Measurements from ENCODE around the gene TMEM39A.

Gene TMEM39A

DNA sequence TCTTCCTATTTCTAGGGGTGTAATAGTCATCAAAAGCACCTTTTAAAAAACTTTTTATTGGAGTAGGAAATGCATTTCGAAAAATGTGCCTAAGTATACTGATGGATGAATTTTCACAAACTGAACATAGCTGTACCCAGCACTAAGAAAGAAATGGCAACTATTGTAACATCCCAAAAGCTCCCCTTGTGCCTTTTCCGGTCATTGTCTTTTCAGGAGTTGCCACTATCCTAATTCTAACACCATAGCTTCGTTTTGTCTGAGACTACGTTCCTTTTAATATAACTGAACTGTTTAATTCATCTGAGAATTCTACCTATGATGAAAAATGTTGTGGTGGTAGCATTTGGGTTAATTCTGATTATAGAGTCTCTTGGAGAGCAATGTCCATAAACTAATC lies 36.9 kb upstream of the TMEM39A start:
- no peak for DNase-seq (ENCODE audit: low read depth)
- no peak overlapping the region for H3K4me3 ChIP-seq (ENCODE audit: low read depth, low read length)
- TF ChIP-seq, protein P1, sequence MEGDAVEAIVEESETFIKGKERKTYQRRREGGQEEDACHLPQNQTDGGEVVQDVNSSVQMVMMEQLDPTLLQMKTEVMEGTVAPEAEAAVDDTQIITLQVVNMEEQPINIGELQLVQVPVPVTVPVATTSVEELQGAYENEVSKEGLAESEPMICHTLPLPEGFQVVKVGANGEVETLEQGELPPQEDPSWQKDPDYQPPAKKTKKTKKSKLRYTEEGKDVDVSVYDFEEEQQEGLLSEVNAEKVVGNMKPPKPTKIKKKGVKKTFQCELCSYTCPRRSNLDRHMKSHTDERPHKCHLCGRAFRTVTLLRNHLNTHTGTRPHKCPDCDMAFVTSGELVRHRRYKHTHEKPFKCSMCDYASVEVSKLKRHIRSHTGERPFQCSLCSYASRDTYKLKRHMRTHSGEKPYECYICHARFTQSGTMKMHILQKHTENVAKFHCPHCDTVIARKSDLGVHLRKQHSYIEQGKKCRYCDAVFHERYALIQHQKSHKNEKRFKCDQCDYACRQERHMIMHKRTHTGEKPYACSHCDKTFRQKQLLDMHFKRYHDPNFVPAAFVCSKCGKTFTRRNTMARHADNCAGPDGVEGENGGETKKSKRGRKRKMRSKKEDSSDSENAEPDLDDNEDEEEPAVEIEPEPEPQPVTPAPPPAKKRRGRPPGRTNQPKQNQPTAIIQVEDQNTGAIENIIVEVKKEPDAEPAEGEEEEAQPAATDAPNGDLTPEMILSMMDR (IDR thresholded peaks at IDR 0.05; ENCODE audit: low read depth, low read length, missing control alignments), result no peak
- in situ Hi-C loops (cut with HindIII; ENCODE audit: low sequenced_read_pairs), result no loop called here

DNA sequence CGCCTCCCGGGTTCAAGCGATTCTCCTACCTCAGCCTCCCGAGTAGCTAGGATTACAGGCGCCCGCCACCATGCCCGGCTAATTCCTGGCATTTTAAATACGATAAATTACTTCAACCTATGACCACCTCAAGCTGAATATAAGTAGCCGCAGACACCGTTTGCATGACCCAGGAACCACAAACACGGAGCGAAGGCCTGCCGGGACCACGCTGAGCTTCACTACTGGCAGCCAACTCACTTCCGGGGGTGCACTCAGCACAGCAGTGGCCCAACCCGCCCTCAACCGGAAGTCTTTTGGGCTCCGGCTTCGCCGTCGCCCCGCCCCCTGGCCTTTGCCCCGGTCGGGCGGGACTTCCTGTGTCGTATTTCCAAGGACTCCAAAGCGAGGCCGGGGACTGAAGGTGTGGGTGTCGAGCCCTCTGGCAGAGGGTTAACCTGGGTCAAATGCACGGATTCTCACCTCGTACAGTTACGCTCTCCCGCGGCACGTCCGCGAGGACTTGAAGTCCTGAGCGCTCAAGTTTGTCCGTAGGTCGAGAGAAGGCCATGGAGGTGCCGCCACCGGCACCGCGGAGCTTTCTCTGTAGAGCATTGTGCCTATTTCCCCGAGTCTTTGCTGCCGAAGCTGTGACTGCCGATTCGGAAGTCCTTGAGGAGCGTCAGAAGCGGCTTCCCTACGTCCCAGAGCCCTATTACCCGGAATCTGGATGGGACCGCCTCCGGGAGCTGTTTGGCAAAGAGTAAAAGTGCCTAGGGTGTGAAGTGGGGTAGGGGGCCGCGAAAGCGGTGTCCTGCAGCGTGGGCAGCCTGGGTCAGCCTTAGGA lies 35.0 kb upstream of the TMEM39A start, which contains the start of gene TIMMDC1:
TSS of gene TIMMDC1 (plus strand) at position 362 of the 826 bp plus-strand sequence. CDS start at position 549, 187 bp downstream.
- DNase-seq (ENCODE audit: low read depth), result peak; percentile 84
- TF ChIP-seq, protein P1 (IDR thresholded peaks at IDR 0.05; ENCODE audit: low read depth, low read length, missing control alignments), result no peak
- in situ Hi-C loops (cut with HindIII; ENCODE audit: low sequenced_read_pairs), result no loop called here
- peak within 1 kb of the TSS; percentile 91 for H3K4me3 ChIP-seq (ENCODE audit: low read depth, low read length)

DNA sequence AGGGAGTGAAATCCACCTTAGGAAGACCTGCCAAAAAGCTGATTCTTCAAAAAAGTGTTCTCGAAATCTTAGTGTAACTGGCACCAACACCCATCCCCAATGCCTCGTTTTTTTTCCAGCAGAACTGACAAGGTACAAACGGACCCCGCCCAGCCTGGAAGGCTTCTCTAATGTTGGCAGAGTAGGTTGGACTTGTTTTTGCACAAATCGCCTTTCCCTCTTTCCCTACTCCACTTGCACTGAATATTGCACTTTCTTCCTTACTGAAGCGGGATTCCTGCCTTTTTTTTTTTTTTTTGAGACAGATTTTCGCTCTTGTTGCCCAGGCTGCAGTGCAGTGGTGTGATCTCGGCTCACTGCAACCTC lies 34.4 kb upstream of the TMEM39A start:
- peak overlapping the region; percentile 91 for H3K4me3 ChIP-seq (ENCODE audit: low read depth, low read length)
- peak; percentile 8 for DNase-seq (ENCODE audit: low read depth)
- in situ Hi-C loops (cut with HindIII; ENCODE audit: low sequenced_read_pairs), result no loop called here
- TF ChIP-seq, protein P1 (IDR thresholded peaks at IDR 0.05; ENCODE audit: low read depth, low read length, missing control alignments), result no peak

DNA sequence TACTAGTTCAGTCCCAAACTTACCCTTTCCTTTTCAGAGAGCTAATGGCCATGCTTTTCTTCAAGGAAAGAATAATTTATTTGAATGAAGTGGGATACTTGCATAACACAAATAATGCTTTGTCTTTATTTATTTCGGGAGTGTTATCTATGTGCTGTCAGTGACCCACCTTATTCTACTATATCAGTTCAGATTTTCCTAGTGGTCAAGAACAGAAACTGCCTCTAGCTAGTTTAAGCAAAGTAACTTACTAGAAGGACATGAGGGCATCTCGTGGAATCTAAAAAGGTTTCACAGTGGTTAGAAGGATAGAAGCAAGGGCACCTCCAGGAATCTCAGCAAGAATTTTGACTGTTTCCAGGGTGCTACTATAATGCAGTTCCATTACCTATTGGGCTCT lies 31.2 kb upstream of the TMEM39A start:
- H3K4me3 ChIP-seq (ENCODE audit: low read depth, low read length), result no peak overlapping the region
- DNase-seq (ENCODE audit: low read depth), result no peak
- TF ChIP-seq, protein P1 (IDR thresholded peaks at IDR 0.05; ENCODE audit: low read depth, low read length, missing control alignments), result peak; percentile 12
- in situ Hi-C loops (cut with HindIII; ENCODE audit: low sequenced_read_pairs), result no loop called here

DNA sequence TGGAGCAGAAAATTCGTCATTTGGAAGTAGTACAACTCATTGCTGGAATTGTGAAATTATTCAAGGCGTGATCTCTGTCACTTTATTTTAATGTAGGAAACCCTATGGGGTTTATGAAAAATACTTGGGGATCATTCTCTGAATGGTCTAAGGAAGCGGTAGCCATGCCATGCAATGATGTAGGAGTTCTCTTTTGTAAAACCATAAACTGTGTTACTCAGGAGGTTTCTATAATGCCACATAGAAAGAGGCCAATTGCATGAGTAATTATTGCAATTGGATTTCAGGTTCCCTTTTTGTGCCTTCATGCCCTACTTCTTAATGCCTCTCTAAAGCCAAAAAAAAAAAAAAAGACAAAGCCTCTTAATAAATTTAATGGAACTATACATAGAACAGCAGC lies 29.4 kb upstream of the TMEM39A start:
- in situ Hi-C loops (cut with HindIII; ENCODE audit: low sequenced_read_pairs), result no loop called here
- DNase-seq (ENCODE audit: low read depth), result no peak
- TF ChIP-seq, protein P1 (IDR thresholded peaks at IDR 0.05; ENCODE audit: low read depth, low read length, missing control alignments), result no peak
- H3K4me3 ChIP-seq (ENCODE audit: low read depth, low read length), result no peak overlapping the region

DNA sequence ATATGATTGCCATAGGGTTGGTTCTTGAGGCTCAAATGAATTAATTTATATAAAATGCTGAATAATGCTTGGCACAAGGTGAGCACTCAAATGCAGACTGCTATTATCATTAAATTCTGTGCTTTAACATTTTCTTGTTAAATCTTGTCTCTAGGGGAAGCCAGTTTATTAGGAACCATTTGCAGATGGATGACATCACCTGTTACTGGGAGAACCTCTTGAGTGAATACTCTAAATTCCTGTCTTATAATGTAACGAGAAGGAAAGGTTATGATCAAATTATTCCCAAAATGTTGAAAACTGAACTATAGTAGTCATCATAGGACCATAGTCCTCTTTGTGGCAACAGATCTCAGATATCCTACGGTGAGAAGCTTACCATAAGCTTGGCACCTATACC lies 28.7 kb upstream of the TMEM39A start:
- TF ChIP-seq, protein P1 (IDR thresholded peaks at IDR 0.05; ENCODE audit: low read depth, low read length, missing control alignments), result no peak
- DNase-seq (ENCODE audit: low read depth), result no peak

More for the DNA sequence above, 28.7 kb upstream of the TMEM39A start:
- no peak overlapping the region for H3K4me3 ChIP-seq (ENCODE audit: low read depth, low read length)
- in situ Hi-C loops (cut with HindIII; ENCODE audit: low sequenced_read_pairs), result no loop called here

All from astrocyte of the cerebellum (primary cell).